ENCODE measurements around the gene COASY. TPM values are rescaled to one million over a fixed set of nuclear protein-coding genes. Genes with fewer than 3 reads are reported as not detected.
A peak's percentile ranks its signal among the peaks of the same experiment; 100 is the strongest.
"Not testable (repeated sequence)": the region's sequence is repeated elsewhere in the genome, so short reads cannot be mapped to it uniquely, and the experiment has no call there.

Gene COASY
- total RNA-seq, 3 donors from 2014 or later (not counting 1 experiment from before 2014, with no cell fraction given): 61.1 to 67.8 (median 62.3) TPM

DNA sequence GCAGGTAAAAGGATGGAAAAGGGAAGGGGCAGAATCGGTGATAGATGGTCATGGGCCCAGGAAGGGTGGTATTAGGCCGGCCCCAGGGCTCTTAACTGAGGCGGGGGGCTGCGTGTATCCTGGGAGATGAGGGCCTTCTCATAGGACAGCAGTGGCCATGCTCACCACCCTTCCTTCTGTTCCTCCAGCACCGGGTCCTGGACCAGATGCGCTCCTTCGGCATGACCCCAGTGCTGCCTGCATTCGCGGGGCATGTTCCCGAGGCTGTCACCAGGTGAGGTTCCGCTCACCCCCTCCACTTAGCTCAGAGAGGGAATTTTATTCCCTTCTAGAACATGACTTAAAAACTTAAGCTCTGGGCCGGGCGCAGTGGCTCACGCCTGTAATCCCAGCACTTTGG lies 23.5 kb upstream of the COASY start:
- intact Hi-C loops (cut with micrococcal nuclease): no loop called here
- Histone ChIP-seq H3K4me1 (ENCODE audit: control insufficient read depth, insufficient read depth, low read length) (peaks cover 29% of the 10 kb centered on the region), H3K4me3 (ENCODE audit: low read length) (no peak overlapping the region), H3K27me3 (ENCODE audit: control insufficient read depth, insufficient read depth, low read length) (no peaks in the 10 kb centered on the region), H3K27ac (ENCODE audit: low read length) (no peak overlapping the region), H3K9me3 (ENCODE audit: control insufficient read depth, insufficient read depth, low read length) (no peaks in the 10 kb centered on the region), H3K36me3 (ENCODE audit: control insufficient read depth, insufficient read depth, low read length) (peaks cover 20% of the 10 kb centered on the region)
- ATAC-seq (no peak), DNase-seq (no peak)
- TF ChIP-seq, protein P1, sequence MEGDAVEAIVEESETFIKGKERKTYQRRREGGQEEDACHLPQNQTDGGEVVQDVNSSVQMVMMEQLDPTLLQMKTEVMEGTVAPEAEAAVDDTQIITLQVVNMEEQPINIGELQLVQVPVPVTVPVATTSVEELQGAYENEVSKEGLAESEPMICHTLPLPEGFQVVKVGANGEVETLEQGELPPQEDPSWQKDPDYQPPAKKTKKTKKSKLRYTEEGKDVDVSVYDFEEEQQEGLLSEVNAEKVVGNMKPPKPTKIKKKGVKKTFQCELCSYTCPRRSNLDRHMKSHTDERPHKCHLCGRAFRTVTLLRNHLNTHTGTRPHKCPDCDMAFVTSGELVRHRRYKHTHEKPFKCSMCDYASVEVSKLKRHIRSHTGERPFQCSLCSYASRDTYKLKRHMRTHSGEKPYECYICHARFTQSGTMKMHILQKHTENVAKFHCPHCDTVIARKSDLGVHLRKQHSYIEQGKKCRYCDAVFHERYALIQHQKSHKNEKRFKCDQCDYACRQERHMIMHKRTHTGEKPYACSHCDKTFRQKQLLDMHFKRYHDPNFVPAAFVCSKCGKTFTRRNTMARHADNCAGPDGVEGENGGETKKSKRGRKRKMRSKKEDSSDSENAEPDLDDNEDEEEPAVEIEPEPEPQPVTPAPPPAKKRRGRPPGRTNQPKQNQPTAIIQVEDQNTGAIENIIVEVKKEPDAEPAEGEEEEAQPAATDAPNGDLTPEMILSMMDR (IDR thresholded peaks at IDR 0.05): no peak
- 98% methylated on average over 14 of the region's 14 CpGs for WGBS (ENCODE audit: insufficient coverage)
- H3K4me1 Mint-ChIP-seq: peaks cover 14 to 38% of the 10 kb centered on the region in 2 donors
- no peaks in the 10 kb centered on the region for H3K9me3 Mint-ChIP-seq
- H3K27ac Mint-ChIP-seq: no peak overlapping the region
- H3K36me3 Mint-ChIP-seq: no peaks in the 10 kb centered on the region
- no peaks in the 10 kb centered on the region for H3K27me3 Mint-ChIP-seq (ENCODE audit: low read depth in 2 of 2)
- peak overlapping the region; percentile 68 for H3K4me3 Mint-ChIP-seq

DNA sequence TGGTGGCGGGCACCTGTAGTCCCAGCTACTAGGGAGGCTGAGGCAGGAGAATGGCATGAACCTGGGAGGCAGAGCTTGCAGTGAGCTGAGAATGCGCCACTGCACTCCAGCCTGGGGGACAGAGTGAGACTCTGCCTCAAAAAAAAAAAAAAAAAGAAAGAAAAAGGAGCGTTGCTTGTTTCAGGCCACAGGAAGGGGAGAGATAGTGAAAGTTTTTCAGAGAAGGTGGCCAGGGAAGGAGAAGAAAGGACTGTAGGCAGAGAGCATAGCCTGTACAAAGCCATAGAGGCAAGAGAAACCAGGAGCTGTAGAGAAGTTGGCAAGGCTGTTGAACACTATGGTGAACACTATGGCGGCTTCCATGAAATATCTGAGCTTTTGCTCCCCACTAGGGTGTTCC lies 21.4 kb upstream of the COASY start:
- H3K4me3 ChIP-seq (ENCODE audit: low read length); H3K4me3 Mint-ChIP-seq; H3K9me3 Mint-ChIP-seq; H3K27ac Mint-ChIP-seq; ATAC-seq; H3K9me3 ChIP-seq (ENCODE audit: control insufficient read depth, insufficient read depth, low read length); H3K27me3 ChIP-seq (ENCODE audit: control insufficient read depth, insufficient read depth, low read length); DNase-seq; H3K27ac ChIP-seq (ENCODE audit: low read length); H3K36me3 Mint-ChIP-seq; H3K27me3 Mint-ChIP-seq (ENCODE audit: low read depth in 2 of 2); intact Hi-C loops (cut with micrococcal nuclease): not testable (repeated sequence)
- WGBS (ENCODE audit: insufficient coverage): 91% methylated on average over 4 of the region's 4 CpGs
- peaks cover 22% of the 10 kb centered on the region for H3K36me3 ChIP-seq (ENCODE audit: control insufficient read depth, insufficient read depth, low read length)
- H3K4me1 Mint-ChIP-seq: peaks cover 10 to 32% of the 10 kb centered on the region in 2 donors
- H3K4me1 ChIP-seq (ENCODE audit: control insufficient read depth, insufficient read depth, low read length): peaks cover 24% of the 10 kb centered on the region

DNA sequence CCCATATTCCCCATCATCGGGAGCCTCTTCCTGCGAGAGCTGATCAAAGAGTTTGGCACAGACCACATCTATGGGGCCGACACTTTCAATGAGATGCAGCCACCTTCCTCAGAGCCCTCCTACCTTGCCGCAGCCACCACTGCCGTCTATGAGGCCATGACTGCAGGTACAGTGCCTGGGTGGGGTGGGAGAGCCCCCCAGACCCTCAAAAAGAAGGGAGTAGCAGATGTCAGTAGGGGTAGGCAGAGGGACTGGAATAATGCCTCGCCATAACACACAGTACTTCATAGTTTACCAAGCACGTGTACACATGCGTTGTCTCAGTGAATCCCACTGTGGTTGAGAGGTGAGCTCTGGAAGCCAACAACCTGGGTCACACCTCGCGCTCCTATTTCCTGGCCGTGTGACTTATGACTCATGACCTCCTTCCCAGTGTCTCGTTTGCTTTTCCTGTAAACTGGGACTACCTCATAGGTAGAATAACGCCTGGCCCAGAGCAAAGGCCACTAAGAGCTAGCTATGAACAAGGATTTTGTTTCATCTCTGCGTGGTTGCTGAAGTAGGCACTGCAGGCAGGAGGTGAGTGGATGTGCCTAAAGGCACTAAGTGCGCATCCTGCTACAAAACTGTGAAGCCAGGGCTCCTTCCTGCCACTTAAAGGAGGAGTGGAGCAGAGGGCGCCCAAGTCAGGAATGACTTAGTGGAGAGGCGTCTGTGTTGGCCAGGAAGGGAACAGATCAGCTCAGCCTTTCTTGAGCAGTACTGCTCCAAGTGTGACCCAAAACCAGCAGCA lies 20.7 kb upstream of the COASY start:
- no peaks in the 10 kb centered on the region for H3K9me3 Mint-ChIP-seq
- no peaks in the 10 kb centered on the region for H3K27me3 Mint-ChIP-seq (ENCODE audit: low read depth in 2 of 2)
- Histone ChIP-seq H3K4me3 (ENCODE audit: low read length) (no peak overlapping the region), H3K36me3 (ENCODE audit: control insufficient read depth, insufficient read depth, low read length) (peaks cover 22% of the 10 kb centered on the region), H3K27me3 (ENCODE audit: control insufficient read depth, insufficient read depth, low read length) (no peaks in the 10 kb centered on the region), H3K27ac (ENCODE audit: low read length) (no peak overlapping the region), H3K9me3 (ENCODE audit: control insufficient read depth, insufficient read depth, low read length) (no peaks in the 10 kb centered on the region), H3K4me1 (ENCODE audit: control insufficient read depth, insufficient read depth, low read length) (peaks cover 20% of the 10 kb centered on the region)
- TF ChIP-seq, protein P1 (IDR thresholded peaks at IDR 0.05): no peak
- H3K27ac Mint-ChIP-seq: no peak overlapping the region
- no peak overlapping the region for H3K4me3 Mint-ChIP-seq
- 75% methylated on average over 17 of the region's 17 CpGs for WGBS (ENCODE audit: insufficient coverage)
- H3K4me1 Mint-ChIP-seq: peaks cover 6 to 27% of the 10 kb centered on the region in 2 donors
- DNase-seq: peak in 1 of 2 donors; percentile 53
- no peaks in the 10 kb centered on the region for H3K36me3 Mint-ChIP-seq
- intact Hi-C loops (cut with micrococcal nuclease): no loop called here
- ATAC-seq: no peak

DNA sequence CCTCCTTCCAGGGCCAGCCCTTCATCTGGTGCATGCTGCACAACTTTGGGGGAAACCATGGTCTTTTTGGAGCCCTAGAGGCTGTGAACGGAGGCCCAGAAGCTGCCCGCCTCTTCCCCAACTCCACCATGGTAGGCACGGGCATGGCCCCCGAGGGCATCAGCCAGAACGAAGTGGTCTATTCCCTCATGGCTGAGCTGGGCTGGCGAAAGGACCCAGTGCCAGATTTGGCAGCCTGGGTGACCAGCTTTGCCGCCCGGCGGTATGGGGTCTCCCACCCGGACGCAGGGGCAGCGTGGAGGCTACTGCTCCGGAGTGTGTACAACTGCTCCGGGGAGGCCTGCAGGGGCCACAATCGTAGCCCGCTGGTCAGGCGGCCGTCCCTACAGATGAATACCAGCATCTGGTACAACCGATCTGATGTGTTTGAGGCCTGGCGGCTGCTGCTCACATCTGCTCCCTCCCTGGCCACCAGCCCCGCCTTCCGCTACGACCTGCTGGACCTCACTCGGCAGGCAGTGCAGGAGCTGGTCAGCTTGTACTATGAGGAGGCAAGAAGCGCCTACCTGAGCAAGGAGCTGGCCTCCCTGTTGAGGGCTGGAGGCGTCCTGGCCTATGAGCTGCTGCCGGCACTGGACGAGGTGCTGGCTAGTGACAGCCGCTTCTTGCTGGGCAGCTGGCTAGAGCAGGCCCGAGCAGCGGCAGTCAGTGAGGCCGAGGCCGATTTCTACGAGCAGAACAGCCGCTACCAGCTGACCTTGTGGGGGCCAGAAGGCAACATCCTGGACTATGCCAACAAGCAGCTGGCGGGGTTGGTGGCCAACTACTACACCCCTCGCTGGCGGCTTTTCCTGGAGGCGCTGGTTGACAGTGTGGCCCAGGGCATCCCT lies 18.5 kb upstream of the COASY start:
- H3K27ac Mint-ChIP-seq: no peak overlapping the region
- no peaks in the 10 kb centered on the region for H3K27me3 Mint-ChIP-seq (ENCODE audit: low read depth in 2 of 2)
- DNase-seq (no peak), ATAC-seq (no peak)
- no peak overlapping the region for H3K4me3 Mint-ChIP-seq
- intact Hi-C loops (cut with micrococcal nuclease): no loop called here
- Histone ChIP-seq H3K27me3 (ENCODE audit: control insufficient read depth, insufficient read depth, low read length) (no peaks in the 10 kb centered on the region), H3K9me3 (ENCODE audit: control insufficient read depth, insufficient read depth, low read length) (no peaks in the 10 kb centered on the region), H3K27ac (ENCODE audit: low read length) (no peak overlapping the region), H3K36me3 (ENCODE audit: control insufficient read depth, insufficient read depth, low read length) (peaks cover 22% of the 10 kb centered on the region), H3K4me3 (ENCODE audit: low read length) (no peak overlapping the region), H3K4me1 (ENCODE audit: control insufficient read depth, insufficient read depth, low read length) (peaks cover 12% of the 10 kb centered on the region)
- peaks cover 0 to 13% of the 10 kb centered on the region in 2 donors for H3K4me1 Mint-ChIP-seq
- TF ChIP-seq, protein P1 (IDR thresholded peaks at IDR 0.05): no peak
- 97% methylated on average over 39 of the region's 39 CpGs for WGBS (ENCODE audit: insufficient coverage)
- H3K9me3 Mint-ChIP-seq: no peaks in the 10 kb centered on the region
- H3K36me3 Mint-ChIP-seq: no peaks in the 10 kb centered on the region

All from natural killer cell (primary cell).